K562 (cell line): ENCODE data around the gene POLR2L. TPM values are rescaled to one million over a fixed set of nuclear protein-coding genes. Genes with fewer than 3 reads are reported as not detected.

Source experiments
- KDM1A ChIP-seq, 2 experiments: fragments of 450-650 bp; IDR thresholded peaks; 2 replicates each; pipeline ENCODE4 v1.6.1; 2016; ENCODE audit warnings: mild to moderate bottlenecking in 2 of 2
- NCOR1 ChIP-seq: fragments of 450-650 bp; IDR thresholded peaks from 2 replicates; pipeline ENCODE4 v1.6.1; 2016; ENCODE audit warnings: mild to moderate bottlenecking, moderate library complexity
- NR1H2 ChIP-seq: sonication (generic); formaldehyde crosslinking; IDR thresholded peaks from 2 replicates; pipeline ENCODE4 v1.4.0; 2020; ENCODE audit warnings: mild to moderate bottlenecking, missing genetic modification reagents
- REST ChIP-seq, 2 experiments: fragments of 450-650 bp; formaldehyde crosslinking in 1 of 2; IDR thresholded peaks; 2 replicates each; pipeline versions ENCODE4 v1.4.0 to v1.6.1; 2014 to 2020; ENCODE audit warnings: mild to moderate bottlenecking in 2 of 2, borderline replicate concordance in 1 of 2, low read depth in 1 of 2
- polyA plus RNA-seq, 8 experiments: library from polyadenylated mRNA; depleted of rRNA in 4 of 8; stranded (reverse) in 5 of 8; unstranded in 3 of 8; fragments of >200 nt; fragmentation: Nextera tagmentation in 2 of 8; fragmentation: Illumina TruSeq in 1 of 8; extraction: Ambion mirVana in 2 of 8; extraction: Trizol in 1 of 8; gene quantifications; 2 replicates each; pipeline versions ENCODE4 v1.2.1 to v1.2.3, GENCODE V29; 2011 to 2014; ENCODE audit warnings: inconsistent platforms in 1 of 8, missing spikeins in 1 of 8
- total RNA-seq, 7 experiments: library from RNA; depleted of rRNA in 6 of 7; stranded (reverse); fragments of >200 nt in 6 of 7; fragmentation: Illumina TruSeq in 2 of 7; extraction: Trizol in 2 of 7; gene quantifications; 2 replicates each; pipeline versions ENCODE4 v1.2.1 to v1.2.3, GENCODE V29; 2011 to 2021; ENCODE audit warnings: low replicate concordance in 1 of 7
- TF ChIP-seq, protein P1 (sequence below), 2 experiments: fragments of 450-650 bp in 1 of 2; sonication (generic) in 1 of 2; formaldehyde crosslinking in 1 of 2; IDR thresholded peaks; 2 replicates each; pipeline versions ENCODE4 v1.7.1 to v1.9.0; 2016 to 2022; ENCODE audit warnings: inconsistent platforms in 1 of 2, mild to moderate bottlenecking in 1 of 2, missing genetic modification reagents in 1 of 2

The POLR2L gene
- total and polyA plus RNA-seq, 9 of the 15 experiments (the other 6 are each of a cell fraction or from before 2014, with no cell fraction given) = 38.3 to 688 (median 108) TPM

DNA sequence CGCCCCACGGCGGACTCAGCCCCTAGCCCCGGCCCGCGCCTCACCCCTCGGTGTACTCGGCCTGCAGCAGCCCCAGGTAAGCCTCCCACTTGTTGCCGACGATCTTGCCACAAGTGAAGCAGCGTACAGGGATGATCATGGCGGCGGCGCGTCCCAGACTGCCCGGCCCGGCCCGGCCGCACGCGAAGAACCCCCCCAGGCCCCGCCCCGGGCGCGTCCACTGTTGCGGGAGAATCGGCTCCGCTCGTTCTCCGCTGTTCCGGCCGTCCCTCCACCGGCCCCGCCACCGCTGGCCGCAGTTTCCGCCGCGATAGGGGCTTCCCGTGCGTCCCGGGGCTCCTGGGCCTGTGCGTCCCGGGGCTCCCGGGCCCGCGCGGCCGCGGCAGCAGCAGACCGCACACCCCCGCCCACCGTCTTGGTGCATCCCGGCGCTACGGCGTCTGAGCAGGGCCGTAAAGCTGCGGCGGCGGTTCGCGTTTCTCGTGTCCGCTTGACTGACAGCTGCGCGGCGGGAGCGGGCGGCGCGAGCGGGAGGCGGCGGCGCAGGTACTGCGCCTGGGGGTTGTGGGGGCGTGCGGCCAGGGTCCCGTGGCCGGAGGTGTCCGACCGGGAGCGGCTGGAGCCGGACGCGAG is at the start of gene POLR2L, which contains the start of gene TSPAN4 (continued):
- TF ChIP-seq, protein P1, sequence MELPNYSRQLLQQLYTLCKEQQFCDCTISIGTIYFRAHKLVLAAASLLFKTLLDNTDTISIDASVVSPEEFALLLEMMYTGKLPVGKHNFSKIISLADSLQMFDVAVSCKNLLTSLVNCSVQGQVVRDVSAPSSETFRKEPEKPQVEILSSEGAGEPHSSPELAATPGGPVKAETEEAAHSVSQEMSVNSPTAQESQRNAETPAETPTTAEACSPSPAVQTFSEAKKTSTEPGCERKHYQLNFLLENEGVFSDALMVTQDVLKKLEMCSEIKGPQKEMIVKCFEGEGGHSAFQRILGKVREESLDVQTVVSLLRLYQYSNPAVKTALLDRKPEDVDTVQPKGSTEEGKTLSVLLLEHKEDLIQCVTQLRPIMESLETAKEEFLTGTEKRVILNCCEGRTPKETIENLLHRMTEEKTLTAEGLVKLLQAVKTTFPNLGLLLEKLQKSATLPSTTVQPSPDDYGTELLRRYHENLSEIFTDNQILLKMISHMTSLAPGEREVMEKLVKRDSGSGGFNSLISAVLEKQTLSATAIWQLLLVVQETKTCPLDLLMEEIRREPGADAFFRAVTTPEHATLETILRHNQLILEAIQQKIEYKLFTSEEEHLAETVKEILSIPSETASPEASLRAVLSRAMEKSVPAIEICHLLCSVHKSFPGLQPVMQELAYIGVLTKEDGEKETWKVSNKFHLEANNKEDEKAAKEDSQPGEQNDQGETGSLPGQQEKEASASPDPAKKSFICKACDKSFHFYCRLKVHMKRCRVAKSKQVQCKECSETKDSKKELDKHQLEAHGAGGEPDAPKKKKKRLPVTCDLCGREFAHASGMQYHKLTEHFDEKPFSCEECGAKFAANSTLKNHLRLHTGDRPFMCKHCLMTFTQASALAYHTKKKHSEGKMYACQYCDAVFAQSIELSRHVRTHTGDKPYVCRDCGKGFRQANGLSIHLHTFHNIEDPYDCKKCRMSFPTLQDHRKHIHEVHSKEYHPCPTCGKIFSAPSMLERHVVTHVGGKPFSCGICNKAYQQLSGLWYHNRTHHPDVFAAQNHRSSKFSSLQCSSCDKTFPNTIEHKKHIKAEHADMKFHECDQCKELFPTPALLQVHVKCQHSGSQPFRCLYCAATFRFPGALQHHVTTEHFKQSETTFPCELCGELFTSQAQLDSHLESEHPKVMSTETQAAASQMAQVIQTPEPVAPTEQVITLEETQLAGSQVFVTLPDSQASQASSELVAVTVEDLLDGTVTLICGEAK (IDR thresholded peaks at IDR 0.05) = peak; percentile 49; the same call in 1 of the 2 replicates
- TF ChIP-seq, protein P1 (CRISPR knock-in tag; IDR thresholded peaks at IDR 0.05) = no peak
- 0 out of 2 replicates have a peak, but pooled peaks have one; percentile 18 for TF ChIP-seq NCOR1
- peak; percentile 20; the same call in 1 of the 2 replicates for TF ChIP-seq NR1H2 (CRISPR knock-in tag)
- TF ChIP-seq KDM1A (IDR thresholded peaks at IDR 0.05) = no peak
- peak; percentile 74 for TF ChIP-seq REST (IDR thresholded peaks at IDR 0.05; ENCODE audit: borderline replicate concordance)
- TF ChIP-seq REST (CRISPR knock-in tag; IDR thresholded peaks at IDR 0.05; ENCODE audit: low read depth) = peak; percentile 80; the same call in 1 of the 2 replicates
